Measurements from ENCODE around the gene MGAM2. TPM values are rescaled to one million over a fixed set of nuclear protein-coding genes. Genes with fewer than 3 reads are reported as not detected.
A peak's percentile ranks its signal among the peaks of the same experiment; 100 is the strongest.

The MGAM2 gene
- total and polyA plus RNA-seq, 5 donors from 2014 or later: not detected

DNA sequence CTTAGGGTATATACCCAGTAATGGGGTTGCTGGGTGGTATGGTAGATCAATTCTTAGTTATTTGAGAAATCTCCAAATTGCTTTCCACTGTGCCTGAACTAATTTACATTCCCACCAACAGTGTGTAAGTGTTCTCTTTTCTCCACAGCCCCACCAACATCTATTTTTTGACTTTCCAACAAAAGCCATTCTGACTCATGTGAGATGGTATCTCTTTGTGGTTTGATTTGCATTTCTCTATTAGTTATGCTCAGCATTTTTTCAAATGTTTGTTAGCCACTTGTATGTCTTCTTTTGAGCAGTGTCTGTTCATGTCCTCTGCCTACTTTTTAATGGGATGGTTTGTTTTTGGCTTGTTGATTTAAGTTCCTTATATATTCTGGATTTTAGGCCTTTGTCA lies 66.4 kb downstream of the MGAM2 start:
- no peak for ATAC-seq (ENCODE audit: low read depth in 2 of 2)
- H3K27ac Mint-ChIP-seq: no peak overlapping the region
- peak in 1 of 3 donors; percentile 9 for DNase-seq
- Histone ChIP-seq H3K4me1 (ENCODE audit: control insufficient read depth, insufficient read depth, low read length, poor library complexity, severe bottlenecking) (no peaks in the 10 kb centered on the region), H3K36me3 (ENCODE audit: control insufficient read depth, insufficient read depth, low read length) (no peaks in the 10 kb centered on the region), H3K27me3 (ENCODE audit: control insufficient read depth, insufficient read depth, low read length) (no peaks in the 10 kb centered on the region), H3K4me3 (ENCODE audit: low read depth, low read length) (no peak overlapping the region), H3K9me3 (ENCODE audit: control insufficient read depth in 2 of 2, low read length in 2 of 2) (no peaks in the 10 kb centered on the region), H3K27ac (ENCODE audit: insufficient read depth, low read length, poor library complexity, severe bottlenecking) (no peak overlapping the region)
- no peaks in the 10 kb centered on the region for H3K36me3 Mint-ChIP-seq
- H3K9me3 Mint-ChIP-seq: peaks cover 0 to 6% (median 0%) of the 10 kb centered on the region in 7 donors
- no peak overlapping the region for H3K4me3 Mint-ChIP-seq
- H3K4me1 Mint-ChIP-seq: no peaks in the 10 kb centered on the region
- peaks cover 14% of the 10 kb centered on the region for H3K27me3 Mint-ChIP-seq

- no peaks in the 10 kb centered on the region for H3K9me3 ChIP-seq (ENCODE audit: control insufficient read depth in 2 of 2, low read length in 2 of 2)
- no peaks in the 10 kb centered on the region for H3K27me3 ChIP-seq (ENCODE audit: control insufficient read depth, insufficient read depth, low read length)
- H3K27me3 Mint-ChIP-seq: peaks cover 9% of the 10 kb centered on the region
- H3K9me3 Mint-ChIP-seq: peaks cover 0 to 2% (median 0%) of the 10 kb centered on the region in 7 donors
- no peaks in the 10 kb centered on the region for H3K4me1 ChIP-seq (ENCODE audit: control insufficient read depth, insufficient read depth, low read length, poor library complexity, severe bottlenecking)
- no peaks in the 10 kb centered on the region for H3K36me3 Mint-ChIP-seq
- no peaks in the 10 kb centered on the region for H3K36me3 ChIP-seq (ENCODE audit: control insufficient read depth, insufficient read depth, low read length)
- H3K27ac Mint-ChIP-seq: no peak overlapping the region
- no peaks in the 10 kb centered on the region for H3K4me1 Mint-ChIP-seq
- ATAC-seq (ENCODE audit: low read depth in 2 of 2): no peak
- no peak for DNase-seq
- no peak overlapping the region for H3K4me3 Mint-ChIP-seq
- no peak overlapping the region for H3K27ac ChIP-seq (ENCODE audit: insufficient read depth, low read length, poor library complexity, severe bottlenecking)
- no peak overlapping the region for H3K4me3 ChIP-seq (ENCODE audit: low read depth, low read length)
Measured at GRCh38 chr7:142180426-142180825, 68.9 kb downstream of the MGAM2 start.

GRCh38 chr7:142181211-142181610 lies 69.7 kb downstream of the MGAM2 start:
- no peaks in the 10 kb centered on the region for H3K4me1 Mint-ChIP-seq
- H3K27ac Mint-ChIP-seq: no peak overlapping the region
- Histone ChIP-seq H3K27me3 (ENCODE audit: control insufficient read depth, insufficient read depth, low read length) (no peaks in the 10 kb centered on the region), H3K4me3 (ENCODE audit: low read depth, low read length) (no peak overlapping the region), H3K36me3 (ENCODE audit: control insufficient read depth, insufficient read depth, low read length) (no peaks in the 10 kb centered on the region), H3K9me3 (ENCODE audit: control insufficient read depth in 2 of 2, low read length in 2 of 2) (no peaks in the 10 kb centered on the region), H3K27ac (ENCODE audit: insufficient read depth, low read length, poor library complexity, severe bottlenecking) (no peak overlapping the region), H3K4me1 (ENCODE audit: control insufficient read depth, insufficient read depth, low read length, poor library complexity, severe bottlenecking) (no peaks in the 10 kb centered on the region)
- peaks cover 0 to 2% (median 0%) of the 10 kb centered on the region in 7 donors for H3K9me3 Mint-ChIP-seq
- no peak for ATAC-seq (ENCODE audit: low read depth in 2 of 2)
- H3K36me3 Mint-ChIP-seq: no peaks in the 10 kb centered on the region
- peaks cover 15% of the 10 kb centered on the region for H3K27me3 Mint-ChIP-seq
- no peak for DNase-seq
- H3K4me3 Mint-ChIP-seq: no peak overlapping the region

- Histone ChIP-seq H3K9me3 (ENCODE audit: control insufficient read depth in 2 of 2, low read length in 2 of 2) (no peaks in the 10 kb centered on the region), H3K4me1 (ENCODE audit: control insufficient read depth, insufficient read depth, low read length, poor library complexity, severe bottlenecking) (no peaks in the 10 kb centered on the region), H3K36me3 (ENCODE audit: control insufficient read depth, insufficient read depth, low read length) (no peaks in the 10 kb centered on the region), H3K27ac (ENCODE audit: insufficient read depth, low read length, poor library complexity, severe bottlenecking) (no peak overlapping the region), H3K27me3 (ENCODE audit: control insufficient read depth, insufficient read depth, low read length) (no peaks in the 10 kb centered on the region), H3K4me3 (ENCODE audit: low read depth, low read length) (no peak overlapping the region)
- Mint-ChIP-seq H3K27ac (no peak overlapping the region), H3K36me3 (no peaks in the 10 kb centered on the region), H3K4me1 (no peaks in the 10 kb centered on the region), H3K9me3 (no peaks in the 10 kb centered on the region), H3K27me3 (peaks cover 15% of the 10 kb centered on the region), H3K4me3 (no peak overlapping the region)
- ATAC-seq (ENCODE audit: low read depth in 2 of 2) (no peak), DNase-seq (no peak)
Measured at GRCh38 chr7:142181966-142182365, 70.4 kb downstream of the MGAM2 start.

- Mint-ChIP-seq H3K4me3 (no peak overlapping the region), H3K9me3 (no peaks in the 10 kb centered on the region), H3K4me1 (no peaks in the 10 kb centered on the region), H3K27me3 (peaks cover 5% of the 10 kb centered on the region), H3K27ac (no peak overlapping the region), H3K36me3 (no peaks in the 10 kb centered on the region)
- Histone ChIP-seq H3K4me1 (ENCODE audit: control insufficient read depth, insufficient read depth, low read length, poor library complexity, severe bottlenecking) (no peaks in the 10 kb centered on the region), H3K9me3 (ENCODE audit: control insufficient read depth in 2 of 2, low read length in 2 of 2) (no peaks in the 10 kb centered on the region), H3K27ac (ENCODE audit: insufficient read depth, low read length, poor library complexity, severe bottlenecking) (no peak overlapping the region), H3K4me3 (ENCODE audit: low read depth, low read length) (no peak overlapping the region), H3K27me3 (ENCODE audit: control insufficient read depth, insufficient read depth, low read length) (no peaks in the 10 kb centered on the region), H3K36me3 (ENCODE audit: control insufficient read depth, insufficient read depth, low read length) (no peaks in the 10 kb centered on the region)
- ATAC-seq (ENCODE audit: low read depth in 2 of 2) (no peak), DNase-seq (no peak)
Measured at GRCh38 chr7:142185069-142185468, 73.6 kb downstream of the MGAM2 start.

DNA sequence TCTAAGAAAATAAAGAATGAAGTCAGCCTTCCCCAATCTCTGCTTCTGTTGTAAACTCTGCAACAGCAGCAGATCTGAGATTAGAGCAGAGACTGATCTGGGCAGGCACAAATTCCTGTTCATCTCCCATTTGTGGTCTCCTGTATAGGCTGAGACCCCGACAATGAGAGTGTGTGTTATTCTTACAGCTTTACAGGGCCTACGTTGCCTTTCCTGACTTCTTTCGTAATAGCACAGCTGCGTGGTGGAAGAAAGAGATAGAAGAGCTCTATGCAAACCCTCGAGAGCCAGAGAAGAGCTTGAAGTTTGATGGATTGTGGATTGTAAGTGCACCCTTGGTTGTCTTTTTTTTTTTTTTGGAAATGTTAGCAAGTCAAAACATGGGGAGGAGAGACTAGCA lies 74.3 kb downstream of the MGAM2 start:
- no peak overlapping the region for H3K27ac Mint-ChIP-seq
- H3K27me3 ChIP-seq (ENCODE audit: control insufficient read depth, insufficient read depth, low read length): no peaks in the 10 kb centered on the region
- peaks cover 5% of the 10 kb centered on the region for H3K27me3 Mint-ChIP-seq

DNA sequence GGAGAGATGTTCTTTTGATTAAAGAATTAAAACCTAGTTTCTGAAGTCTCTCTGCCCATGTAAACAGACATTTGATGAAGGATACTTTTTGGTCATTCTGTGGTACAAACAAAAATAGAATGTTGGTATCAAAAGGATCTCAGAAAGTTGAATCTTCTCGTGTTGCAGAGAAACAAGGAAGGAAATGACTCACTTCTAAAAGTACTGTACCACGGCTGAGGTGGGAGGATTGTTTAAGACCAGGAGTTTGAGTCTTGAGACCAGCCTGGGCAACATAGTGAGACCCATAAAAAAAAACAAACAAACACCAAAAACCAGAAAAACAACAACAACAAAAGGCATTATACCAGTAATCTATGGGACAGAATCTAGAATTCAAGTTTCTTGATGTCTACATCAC lies 76.6 kb downstream of the MGAM2 start:
- no peaks in the 10 kb centered on the region for H3K9me3 Mint-ChIP-seq
- H3K27me3 Mint-ChIP-seq: peaks cover 10% of the 10 kb centered on the region
- Histone ChIP-seq H3K4me1 (ENCODE audit: control insufficient read depth, insufficient read depth, low read length, poor library complexity, severe bottlenecking) (no peaks in the 10 kb centered on the region), H3K27ac (ENCODE audit: insufficient read depth, low read length, poor library complexity, severe bottlenecking) (no peak overlapping the region), H3K27me3 (ENCODE audit: control insufficient read depth, insufficient read depth, low read length) (peaks cover 2% of the 10 kb centered on the region), H3K4me3 (ENCODE audit: low read depth, low read length) (no peak overlapping the region), H3K9me3 (ENCODE audit: control insufficient read depth in 2 of 2, low read length in 2 of 2) (no peaks in the 10 kb centered on the region), H3K36me3 (ENCODE audit: control insufficient read depth, insufficient read depth, low read length) (no peaks in the 10 kb centered on the region)
- H3K4me3 Mint-ChIP-seq: no peak overlapping the region
- no peaks in the 10 kb centered on the region for H3K4me1 Mint-ChIP-seq
- no peak overlapping the region for H3K27ac Mint-ChIP-seq
- H3K36me3 Mint-ChIP-seq: no peaks in the 10 kb centered on the region
- DNase-seq (peak in 1 of 3 donors; percentile 8), ATAC-seq (ENCODE audit: low read depth in 2 of 2) (no peak)

More for the DNA sequence above, 74.3 kb downstream of the MGAM2 start:
- H3K36me3 Mint-ChIP-seq: no peaks in the 10 kb centered on the region
- Histone ChIP-seq H3K36me3 (ENCODE audit: control insufficient read depth, insufficient read depth, low read length) (no peaks in the 10 kb centered on the region), H3K4me3 (ENCODE audit: low read depth, low read length) (no peak overlapping the region), H3K9me3 (ENCODE audit: control insufficient read depth in 2 of 2, low read length in 2 of 2) (no peaks in the 10 kb centered on the region), H3K4me1 (ENCODE audit: control insufficient read depth, insufficient read depth, low read length, poor library complexity, severe bottlenecking) (no peaks in the 10 kb centered on the region), H3K27ac (ENCODE audit: insufficient read depth, low read length, poor library complexity, severe bottlenecking) (no peak overlapping the region)
- no peak for DNase-seq
- ATAC-seq (ENCODE audit: low read depth in 2 of 2): no peak
- H3K4me1 Mint-ChIP-seq: no peaks in the 10 kb centered on the region
- no peak overlapping the region for H3K4me3 Mint-ChIP-seq
- H3K9me3 Mint-ChIP-seq: no peaks in the 10 kb centered on the region

- H3K4me3 Mint-ChIP-seq: no peak overlapping the region
- H3K36me3 ChIP-seq (ENCODE audit: control insufficient read depth, insufficient read depth, low read length): no peaks in the 10 kb centered on the region
- H3K27me3 Mint-ChIP-seq: peaks cover 17% of the 10 kb centered on the region
- ATAC-seq (ENCODE audit: low read depth in 2 of 2): no peak
- no peaks in the 10 kb centered on the region for H3K9me3 Mint-ChIP-seq
- no peak overlapping the region for H3K27ac ChIP-seq (ENCODE audit: insufficient read depth, low read length, poor library complexity, severe bottlenecking)
- no peak overlapping the region for H3K27ac Mint-ChIP-seq
- DNase-seq: peak in 1 of 3 donors; percentile 6
- no peaks in the 10 kb centered on the region for H3K36me3 Mint-ChIP-seq
- H3K9me3 ChIP-seq (ENCODE audit: control insufficient read depth in 2 of 2, low read length in 2 of 2): no peaks in the 10 kb centered on the region
- no peaks in the 10 kb centered on the region for H3K4me1 Mint-ChIP-seq
- H3K4me3 ChIP-seq (ENCODE audit: low read depth, low read length): no peak overlapping the region
- peaks cover 3% of the 10 kb centered on the region for H3K27me3 ChIP-seq (ENCODE audit: control insufficient read depth, insufficient read depth, low read length)
- H3K4me1 ChIP-seq (ENCODE audit: control insufficient read depth, insufficient read depth, low read length, poor library complexity, severe bottlenecking): no peaks in the 10 kb centered on the region
Measured at GRCh38 chr7:142188846-142189245, 77.3 kb downstream of the MGAM2 start.
